Measurements from ENCODE around the gene VN1R5. TPM values are rescaled to one million over a fixed set of nuclear protein-coding genes. Genes with fewer than 3 reads are reported as not detected.

VN1R5 gene
- total and polyA plus RNA-seq, 2 of the 4 experiments (the other 2 are of a cell fraction), result not detected

DNA sequence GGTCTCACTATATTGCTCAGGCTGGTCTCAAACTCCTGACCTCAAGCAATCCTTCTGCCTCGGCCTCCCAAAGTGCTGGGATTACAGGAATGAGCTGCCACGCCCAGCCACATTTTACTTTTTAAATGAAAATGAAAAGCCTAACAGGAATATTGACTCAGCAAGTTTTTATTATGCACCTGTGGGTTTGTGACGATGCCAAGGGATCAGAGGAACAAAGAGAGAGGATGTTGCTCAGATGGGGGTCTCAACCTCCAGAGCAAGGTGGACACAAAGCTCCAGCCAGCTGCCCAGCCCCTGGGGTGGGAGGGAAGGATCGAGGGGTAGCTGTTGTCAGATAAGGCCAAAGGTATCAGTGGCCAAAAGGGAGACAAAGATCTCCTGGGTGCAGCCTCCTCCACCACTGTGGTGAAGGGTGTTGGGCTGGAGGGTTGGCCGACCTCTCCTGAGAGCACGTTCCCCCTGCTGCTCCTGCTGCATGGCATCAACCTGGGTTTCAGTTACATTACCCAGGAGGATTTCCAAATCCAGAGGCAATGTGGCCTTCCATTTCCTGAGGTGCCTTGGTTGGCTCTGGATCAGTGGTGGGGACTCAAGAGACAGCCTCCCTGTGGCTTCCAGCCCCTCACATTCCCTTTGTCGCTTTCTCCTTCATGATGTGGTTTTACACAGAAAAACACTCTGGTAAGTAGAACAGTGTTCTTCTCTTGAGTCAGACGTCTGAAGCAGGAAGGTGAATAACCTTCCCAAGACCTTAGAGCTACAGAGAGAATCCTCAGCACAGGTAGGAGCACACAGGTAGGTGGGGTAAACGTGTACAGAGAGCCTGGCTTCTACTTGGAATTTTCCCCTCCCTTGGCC is 41.6 kb downstream of the VN1R5 start (continued):
- TF ChIP-seq, protein P1, sequence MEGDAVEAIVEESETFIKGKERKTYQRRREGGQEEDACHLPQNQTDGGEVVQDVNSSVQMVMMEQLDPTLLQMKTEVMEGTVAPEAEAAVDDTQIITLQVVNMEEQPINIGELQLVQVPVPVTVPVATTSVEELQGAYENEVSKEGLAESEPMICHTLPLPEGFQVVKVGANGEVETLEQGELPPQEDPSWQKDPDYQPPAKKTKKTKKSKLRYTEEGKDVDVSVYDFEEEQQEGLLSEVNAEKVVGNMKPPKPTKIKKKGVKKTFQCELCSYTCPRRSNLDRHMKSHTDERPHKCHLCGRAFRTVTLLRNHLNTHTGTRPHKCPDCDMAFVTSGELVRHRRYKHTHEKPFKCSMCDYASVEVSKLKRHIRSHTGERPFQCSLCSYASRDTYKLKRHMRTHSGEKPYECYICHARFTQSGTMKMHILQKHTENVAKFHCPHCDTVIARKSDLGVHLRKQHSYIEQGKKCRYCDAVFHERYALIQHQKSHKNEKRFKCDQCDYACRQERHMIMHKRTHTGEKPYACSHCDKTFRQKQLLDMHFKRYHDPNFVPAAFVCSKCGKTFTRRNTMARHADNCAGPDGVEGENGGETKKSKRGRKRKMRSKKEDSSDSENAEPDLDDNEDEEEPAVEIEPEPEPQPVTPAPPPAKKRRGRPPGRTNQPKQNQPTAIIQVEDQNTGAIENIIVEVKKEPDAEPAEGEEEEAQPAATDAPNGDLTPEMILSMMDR (conservative IDR thresholded peaks at IDR 0.05; ENCODE audit: low read depth, low read length), result no peak

DNA sequence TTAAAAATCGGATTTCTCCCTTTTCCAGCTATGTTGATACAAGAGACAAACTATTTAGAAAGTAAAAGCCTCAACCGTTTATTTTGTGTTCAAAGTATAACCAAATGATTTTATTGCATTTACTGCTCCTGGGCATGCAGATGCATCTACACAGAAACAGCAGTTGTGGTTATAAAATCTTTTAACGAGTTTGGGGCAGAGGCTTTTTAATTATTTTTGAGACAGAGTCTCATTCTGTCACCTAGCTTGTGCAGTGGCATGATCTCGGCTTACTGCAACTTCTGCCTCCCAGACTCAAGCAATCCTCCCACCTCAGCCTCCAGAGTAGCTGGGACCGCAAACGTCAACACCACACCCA is 42.2 kb downstream of the VN1R5 start:
- POLR2A ChIA-PET (ENCODE audit: unreplicated experiment), result no interaction called here
- Histone ChIP-seq H2BK5ac (ENCODE audit: low read depth, low read length, poor library complexity, severe bottlenecking) (no peak overlapping the region), H3K9ac (ENCODE audit: low read depth, low read length) (no peak overlapping the region), H3K4me2 (ENCODE audit: low read depth, low read length) (no peak overlapping the region), H2BK120ac (ENCODE audit: low read depth, low read length) (no peak overlapping the region), H2BK20ac (ENCODE audit: low read depth, low read length) (no peak overlapping the region), H2AK9ac (replicated peaks; ENCODE audit: low read depth, low read length, poor library complexity) (no peak overlapping the region), H4K91ac (ENCODE audit: insufficient read depth, low read depth, low read length) (no peak overlapping the region), H2AK5ac (ENCODE audit: low read depth, low read length) (no peak overlapping the region), H3K4me1 (ENCODE audit: control insufficient read depth, insufficient read depth, low read length) (peaks cover 10% of the 10 kb centered on the region), H3K9me1 (ENCODE audit: insufficient read depth, low read length) (peaks cover 8% of the 10 kb centered on the region; the same call in 1 of the 2 replicates), H3K36me3 (ENCODE audit: control insufficient read depth, insufficient read depth, low read length) (peaks cover 46% of the 10 kb centered on the region), H3K14ac (replicated peaks; ENCODE audit: low read depth, low read length) (no peak overlapping the region), H3K4ac (ENCODE audit: low read depth, low read length) (no peak overlapping the region), H4K20me1 (ENCODE audit: insufficient read depth, low read length) (peaks cover 4% of the 10 kb centered on the region; the same call in 1 of the 2 replicates), H3K23ac (ENCODE audit: low read depth, low read length) (no peak overlapping the region), H2AFZ (replicated peaks; ENCODE audit: low read length, poor library complexity) (no peak overlapping the region), H2BK15ac (ENCODE audit: low read depth, low read length) (no peak overlapping the region), H3K79me1 (ENCODE audit: low read depth in 1 of 2, low read length in 2 of 2) (no peaks in the 10 kb centered on the region), H3K56ac (ENCODE audit: extremely low read depth, insufficient read depth, low read length) (no peak overlapping the region), H3K4me3 (ENCODE audit: insufficient read depth, low read depth, low read length) (no peak overlapping the region), H3K27me3 (ENCODE audit: control insufficient read depth, insufficient read depth, low read length) (no peaks in the 10 kb centered on the region), H3K9me3 (ENCODE audit: control insufficient read depth, insufficient read depth, low read length) (no peaks in the 10 kb centered on the region), H4K5ac (ENCODE audit: low read depth, low read length) (no peak overlapping the region), H3K18ac (ENCODE audit: low read depth, low read length) (no peak overlapping the region), H3K27ac (ENCODE audit: insufficient read depth, low read length) (no peak overlapping the region), H4K8ac (ENCODE audit: low read depth in 2 of 2, low read length in 2 of 2) (no peak overlapping the region)
- DNase-seq (no peak), ATAC-seq (ENCODE audit: low read depth) (no peak)
- intact Hi-C loops (cut with micrococcal nuclease), result loop anchor here (10.0 kb wide), 1 partner anchor 193 kb away; the partner anchor contains the start of gene ZNF669
- BruUV-seq (replicated peaks), result no TSS peak
- CTCF ChIA-PET, result no interaction called here
- in situ Hi-C loops (cut with MboI; ENCODE audit: low sequenced_read_pairs), result no loop called here
- dilution Hi-C loops (cut with HindIII; ENCODE audit: low sequenced_read_pairs, unreplicated experiment), result no loop called here
- 80% methylated on average over 3 of the region's 6 CpGs; no CpG with 5 or more reads in 1 of the 2 experiments for WGBS, 2 experiments (ENCODE audit: extremely low coverage in 2 of 2, insufficient read length in 1 of 2)
- TF ChIP-seq, protein P2, sequence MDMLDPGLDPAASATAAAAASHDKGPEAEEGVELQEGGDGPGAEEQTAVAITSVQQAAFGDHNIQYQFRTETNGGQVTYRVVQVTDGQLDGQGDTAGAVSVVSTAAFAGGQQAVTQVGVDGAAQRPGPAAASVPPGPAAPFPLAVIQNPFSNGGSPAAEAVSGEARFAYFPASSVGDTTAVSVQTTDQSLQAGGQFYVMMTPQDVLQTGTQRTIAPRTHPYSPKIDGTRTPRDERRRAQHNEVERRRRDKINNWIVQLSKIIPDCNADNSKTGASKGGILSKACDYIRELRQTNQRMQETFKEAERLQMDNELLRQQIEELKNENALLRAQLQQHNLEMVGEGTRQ (IDR thresholded peaks at IDR 0.05; ENCODE audit: low read depth, low read length), result no peak
- TF ChIP-seq MAZ (IDR thresholded peaks at IDR 0.05; ENCODE audit: borderline replicate concordance, low read depth, low read length) (no peak), MAFK (IDR thresholded peaks at IDR 0.05; ENCODE audit: low read depth, low read length) (no peak), CHD1 (IDR thresholded peaks at IDR 0.05; ENCODE audit: low read depth, low read length) (no peak), MXI1 (IDR thresholded peaks at IDR 0.05; ENCODE audit: borderline replicate concordance, low read depth, low read length) (no peak), RFX5 (IDR thresholded peaks at IDR 0.05; ENCODE audit: low read depth, low read length) (no peak), FOS (IDR thresholded peaks at IDR 0.05; ENCODE audit: low read depth, low read length) (no peak), NFE2L2 (IDR thresholded peaks at IDR 0.05; ENCODE audit: low read depth, low read length) (no peak), CEBPB (IDR thresholded peaks at IDR 0.05; ENCODE audit: low read depth, low read length) (no peak), RAD21 (IDR thresholded peaks at IDR 0.05; ENCODE audit: low read length) (no peak)
- TF ChIP-seq, protein P1 (conservative IDR thresholded peaks at IDR 0.05; ENCODE audit: low read depth, low read length), result no peak
